ENCODE results near the gene ALG3. TPM values are rescaled to one million over a fixed set of nuclear protein-coding genes. Genes with fewer than 3 reads are reported as not detected.

ALG3 gene
- total and polyA plus RNA-seq, 9 of the 15 experiments (the other 6 are each of a cell fraction or from before 2014, with no cell fraction given), result 37.5 to 107 (median 80.1) TPM

GRCh38 chr3:184240384-184241140, 8.2 kb downstream of the ALG3 start:
- Histone ChIP-seq H3K79me2 (ENCODE audit: control insufficient read depth, insufficient read depth, low read length) (no peaks in the 10 kb centered on the region), H3K9ac (ENCODE audit: insufficient read depth in 1 of 2, low read depth in 2 of 2, low read length in 2 of 2) (no peak overlapping the region), H3K27me3 (ENCODE audit: control insufficient read depth in 2 of 2, insufficient read depth in 2 of 2, low read length in 2 of 2) (peaks cover 0 to 13% of the 10 kb centered on the region in 2 experiments; a peak in 1 of 5 replicates), H4K20me1 (replicated peaks; ENCODE audit: control insufficient read depth, insufficient read depth, low read length) (peaks cover 27% of the 10 kb centered on the region), H3K9me3 (replicated peaks; ENCODE audit: control insufficient read depth, insufficient read depth, low read depth, low read length) (no peaks in the 10 kb centered on the region), H3K36me3 (ENCODE audit: control insufficient read depth, insufficient read depth, low read length) (peaks cover 37% of the 10 kb centered on the region), H3K4me2 (ENCODE audit: insufficient read depth, low read length) (no peak overlapping the region), H3K9me1 (ENCODE audit: control insufficient read depth, insufficient read depth, low read length) (no peaks in the 10 kb centered on the region), H2AFZ (ENCODE audit: low read depth, low read length) (no peak overlapping the region), H3K4me1 (replicated peaks in 1 of 2; ENCODE audit: control insufficient read depth in 2 of 2, insufficient read depth in 2 of 2, low read length in 2 of 2) (peaks cover 0 to 24% of the 10 kb centered on the region in 2 experiments; a peak in 3 of 5 replicates), H3K27ac (ENCODE audit: extremely low read depth, low read depth, low read length) (no peak overlapping the region), H3K4me3 (no peak overlapping the region)
- in situ Hi-C loops (cut with MboI), result loop anchor here (10.0 kb wide), 1 partner anchor 226 kb away; the partner anchor contains the start of gene ABCC5
- intact Hi-C loops (cut with micrococcal nuclease), result loop anchor here (5.0 to 10.0 kb wide), 2 partner anchors 93 to 196 kb away; no protein-coding TSS in a partner anchor
- no TSS peak for BruUV-seq (replicated peaks)
- FAIRE-seq (peak; percentile 79), DNase-seq (ENCODE audit: extremely low read depth in 1 of 4, low spot score in 3 of 4) (peak in 1 of 4 experiments; percentile 41), ATAC-seq (peak; percentile 45; the same call in 2 of the 3 replicates)
- CTCF ChIA-PET (ENCODE audit: low intra/inter-chr PET ratio), result interaction anchor here (0.6 to 1.1 kb wide), 2 partner anchors 107 to 343 kb away, joined by 3 read pairs; no protein-coding TSS in a partner anchor
- POLR2A ChIA-PET, result interaction anchor here (0.5 to 1.6 kb wide), 4 partner anchors 11 to 64 kb away, joined by 3 to 9 read pairs (median 4); partner anchors contain the start of gene VWA5B2
- WGBS (ENCODE audit: insufficient coverage, low coverage, missing lambda C conversion rate), result 46% methylated on average over 3 of the region's 4 CpGs
- TF ChIP-seq MIER1 (IDR thresholded peaks at IDR 0.05; ENCODE audit: low read depth) (peak; percentile 92), NEUROD1 (IDR thresholded peaks at IDR 0.05; ENCODE audit: borderline replicate concordance, low read depth, low read length, partially characterized antibody) (no peak), KLF10 (CRISPR knock-in tag; IDR thresholded peaks at IDR 0.05) (no peak), TOE1 (IDR thresholded peaks at IDR 0.05; ENCODE audit: borderline replicate concordance) (no peak), TOE1 (CRISPR knock-in tag; IDR thresholded peaks at IDR 0.05; ENCODE audit: borderline replicate concordance, low read depth) (no peak), ESRRA (IDR thresholded peaks at IDR 0.05; ENCODE audit: borderline replicate concordance, low read depth) (no peak), CEBPB (tag; IDR thresholded peaks at IDR 0.05) (no peak), SIN3A (IDR thresholded peaks at IDR 0.05; ENCODE audit: borderline replicate concordance in 2 of 2, control insufficient read depth in 1 of 2, low read depth in 2 of 2, low read length in 2 of 2) (peak in 1 of 2 experiments; percentile 93; a peak in 2 of 4 replicates), EWSR1 (IDR thresholded peaks at IDR 0.05; ENCODE audit: borderline replicate concordance, low read depth, partially characterized antibody) (no peak), ZNF445 (CRISPR knock-in tag; IDR thresholded peaks at IDR 0.05; ENCODE audit: low read depth) (no peak), ZNF512 (tag; IDR thresholded peaks at IDR 0.05) (no peak), ZNF778 (CRISPR knock-in tag; IDR thresholded peaks at IDR 0.05) (no peak), KLF6 (CRISPR knock-in tag; IDR thresholded peaks at IDR 0.05; ENCODE audit: borderline replicate concordance) (no peak), EHMT2 (IDR thresholded peaks at IDR 0.05) (peak; percentile 95)

Data from K562 (cell line).